Spinal cord (tissue), 10 donors: ENCODE data around the gene AKAP13. TPM values are rescaled to one million over a fixed set of nuclear protein-coding genes. Genes with fewer than 3 reads are reported as not detected.

Experiments
- DNase-seq, 6 donors: peaks; one replicate each; pipeline versions ENCODE4 v3.0.0 to v3.0.0-alpha.2; 2013 to 2015; ENCODE audit warnings: low spot score in 6 of 6, low read depth in 4 of 6
- H3K27ac ChIP-seq: one replicate; pipeline ENCODE4 v1.5.1; 2013; ENCODE audit warnings: low read depth, low read length, control low read depth
- H3K27me3 ChIP-seq: one replicate; pipeline ENCODE4 v1.6.1; 2013; ENCODE audit warnings: low read length; ENCODE audit not compliant: control insufficient read depth, insufficient read depth
- H3K36me3 ChIP-seq: one replicate; pipeline ENCODE4 v1.6.1; 2013; ENCODE audit warnings: low read length; ENCODE audit not compliant: control insufficient read depth, insufficient read depth
- H3K4me1 ChIP-seq: one replicate; pipeline ENCODE4 v1.6.1; 2013; ENCODE audit warnings: low read length; ENCODE audit not compliant: control insufficient read depth, insufficient read depth
- H3K4me3 ChIP-seq: one replicate; pipeline ENCODE4 v1.5.1; 2013; ENCODE audit warnings: low read depth, low read length, control low read depth
- H3K9me3 ChIP-seq: one replicate; pipeline ENCODE4 v1.6.1; 2013; ENCODE audit warnings: low read length; ENCODE audit not compliant: control insufficient read depth, insufficient read depth
- WGBS: methylation state at CpG from one replicate; pipeline ENCODE4 v1.1.5; 2013; ENCODE audit warnings: missing lambda C conversion rate; ENCODE audit not compliant: insufficient coverage; 5-methylcytosine and 5-hydroxymethylcytosine counted together
- polyA plus RNA-seq, 2 donors: library from polyadenylated mRNA; unstranded; fragments of 120-200 nt; gene quantifications; one replicate each; pipeline ENCODE4 v1.2.1, GENCODE V29; 2013; ENCODE audit not compliant: insufficient read length in 2 of 2
- total RNA-seq, 2 donors: library from RNA; depleted of rRNA in 1 of 2; stranded (reverse); fragments of 120-200 nt in 1 of 2; fragments of >200 nt in 1 of 2; gene quantifications; one replicate each; pipeline versions ENCODE4 v1.2.3 to v1.2.4, GENCODE V29; 2013 to 2014
- donor health status: healthy.

The AKAP13 gene
- total and polyA plus RNA-seq, 4 donors: 52.5 to 114 (median 89.2) TPM

DNA sequence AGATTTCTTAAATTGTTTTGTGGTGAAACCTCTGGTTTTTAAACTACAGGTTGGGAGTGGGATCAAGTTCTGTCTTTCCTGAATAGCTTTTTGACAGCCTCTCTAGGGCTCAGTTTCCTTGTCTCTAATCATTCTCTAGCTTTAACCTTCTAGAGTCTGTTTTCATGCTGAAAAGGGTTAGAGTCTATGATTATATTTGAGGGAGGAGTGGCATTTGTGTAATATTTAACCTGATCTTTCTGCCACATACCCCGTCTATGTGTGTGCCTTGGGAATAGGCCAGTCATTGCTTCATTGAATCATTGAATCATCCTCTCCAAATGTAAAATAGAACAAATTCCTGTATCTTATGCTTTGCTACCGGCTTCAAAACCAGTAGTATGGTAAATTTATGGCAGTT, 209.4 kb downstream of the AKAP13 start:
- no peak overlapping the region for H3K27ac ChIP-seq
- no peaks in the 10 kb centered on the region for H3K9me3 ChIP-seq
- no CpG with 5 or more reads among the region's 2 CpGs for WGBS
- H3K27me3 ChIP-seq: no peaks in the 10 kb centered on the region
- no peak overlapping the region for H3K4me3 ChIP-seq
- H3K36me3 ChIP-seq: peaks cover 2% of the 10 kb centered on the region
- no peak for DNase-seq
- no peaks in the 10 kb centered on the region for H3K4me1 ChIP-seq

DNA sequence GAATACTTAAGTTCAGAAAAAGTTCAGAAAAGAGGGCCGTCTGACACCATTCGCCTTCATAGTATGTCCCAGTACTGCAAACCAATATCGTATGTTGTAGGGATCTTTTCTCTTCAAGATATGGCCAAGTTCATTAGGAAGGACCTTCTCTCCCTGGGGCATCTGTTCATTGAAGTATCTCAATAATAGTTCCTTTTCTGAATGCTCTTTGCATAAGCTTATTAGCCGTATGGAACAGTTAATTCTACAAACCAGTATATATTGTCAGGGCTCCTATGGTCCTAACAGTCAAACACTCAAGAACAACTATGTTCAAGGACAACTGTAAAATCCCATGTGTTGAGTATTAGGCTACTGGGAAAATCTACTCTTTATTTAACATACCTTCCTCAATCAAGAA, 211.2 kb downstream of the AKAP13 start:
- no peak overlapping the region for H3K4me3 ChIP-seq
- H3K36me3 ChIP-seq: peaks cover 2% of the 10 kb centered on the region
- no CpG with 5 or more reads among the region's 4 CpGs for WGBS
- H3K9me3 ChIP-seq: no peaks in the 10 kb centered on the region
- no peaks in the 10 kb centered on the region for H3K4me1 ChIP-seq
- no peak overlapping the region for H3K27ac ChIP-seq
- no peaks in the 10 kb centered on the region for H3K27me3 ChIP-seq
- no peak for DNase-seq

DNA sequence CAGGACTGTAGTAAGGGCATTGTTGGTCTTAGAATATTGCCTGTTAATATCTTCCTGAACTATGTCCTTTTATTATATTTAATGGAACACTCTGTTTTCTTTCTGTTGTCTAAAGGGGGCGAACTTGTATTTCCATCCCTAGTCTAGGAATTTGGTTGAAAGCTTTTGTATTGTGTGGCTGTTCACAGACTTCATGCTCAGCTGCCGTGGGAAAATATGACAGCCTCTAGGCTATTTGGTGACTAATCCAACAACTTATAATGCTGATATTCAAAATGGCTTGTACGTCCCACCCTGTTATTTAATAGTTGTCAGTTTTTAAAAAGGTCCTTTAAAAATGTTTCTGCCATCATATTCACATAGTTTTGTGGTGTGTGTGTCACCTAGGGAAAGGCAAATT, 211.7 kb downstream of the AKAP13 start:
- Histone ChIP-seq H3K27me3 (no peaks in the 10 kb centered on the region), H3K27ac (no peak overlapping the region)
- WGBS: no CpG with 5 or more reads among the region's 3 CpGs

DNA sequence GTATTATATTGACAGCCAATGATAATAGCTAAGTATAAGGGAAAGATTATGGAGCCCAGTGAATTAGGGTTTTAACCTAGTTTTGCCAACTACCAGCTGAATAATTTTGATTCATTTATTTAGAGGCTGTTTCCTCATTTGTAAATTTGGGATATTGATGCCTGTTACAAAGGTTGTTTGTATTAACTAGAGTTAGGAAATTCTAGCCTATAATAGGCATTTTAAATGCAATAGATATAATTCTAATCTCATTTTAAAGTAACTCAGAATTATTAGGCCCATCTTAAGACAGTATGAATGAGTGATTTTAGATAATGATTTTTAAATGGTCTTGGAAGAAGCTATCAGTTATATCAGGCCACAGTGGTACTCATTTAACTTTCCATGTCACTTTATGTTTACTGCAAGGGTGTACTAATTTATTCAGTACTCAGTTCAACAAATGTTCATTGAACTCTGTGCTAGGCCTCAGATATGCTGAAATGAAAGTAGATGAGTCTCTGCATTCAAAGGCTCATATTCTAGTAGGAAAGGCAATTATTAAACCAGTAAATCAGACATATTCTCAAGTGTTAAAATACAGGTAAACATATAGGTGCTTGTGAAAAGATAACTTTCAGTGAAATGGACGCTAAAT, 213.5 kb downstream of the AKAP13 start:
- Histone ChIP-seq H3K27ac (no peak overlapping the region), H3K4me1 (no peaks in the 10 kb centered on the region), H3K9me3 (no peaks in the 10 kb centered on the region), H3K27me3 (no peaks in the 10 kb centered on the region), H3K4me3 (no peak overlapping the region), H3K36me3 (no peaks in the 10 kb centered on the region)
- WGBS: no CpG with 5 or more reads among the region's 1 CpG
- no peak for DNase-seq

More for the DNA sequence above, 211.7 kb downstream of the AKAP13 start:
- Histone ChIP-seq H3K36me3 (peaks cover 2% of the 10 kb centered on the region), H3K4me1 (no peaks in the 10 kb centered on the region), H3K9me3 (no peaks in the 10 kb centered on the region), H3K4me3 (no peak overlapping the region)
- peak in 2 of 6 donors; percentile 40 to 60 for DNase-seq

DNA sequence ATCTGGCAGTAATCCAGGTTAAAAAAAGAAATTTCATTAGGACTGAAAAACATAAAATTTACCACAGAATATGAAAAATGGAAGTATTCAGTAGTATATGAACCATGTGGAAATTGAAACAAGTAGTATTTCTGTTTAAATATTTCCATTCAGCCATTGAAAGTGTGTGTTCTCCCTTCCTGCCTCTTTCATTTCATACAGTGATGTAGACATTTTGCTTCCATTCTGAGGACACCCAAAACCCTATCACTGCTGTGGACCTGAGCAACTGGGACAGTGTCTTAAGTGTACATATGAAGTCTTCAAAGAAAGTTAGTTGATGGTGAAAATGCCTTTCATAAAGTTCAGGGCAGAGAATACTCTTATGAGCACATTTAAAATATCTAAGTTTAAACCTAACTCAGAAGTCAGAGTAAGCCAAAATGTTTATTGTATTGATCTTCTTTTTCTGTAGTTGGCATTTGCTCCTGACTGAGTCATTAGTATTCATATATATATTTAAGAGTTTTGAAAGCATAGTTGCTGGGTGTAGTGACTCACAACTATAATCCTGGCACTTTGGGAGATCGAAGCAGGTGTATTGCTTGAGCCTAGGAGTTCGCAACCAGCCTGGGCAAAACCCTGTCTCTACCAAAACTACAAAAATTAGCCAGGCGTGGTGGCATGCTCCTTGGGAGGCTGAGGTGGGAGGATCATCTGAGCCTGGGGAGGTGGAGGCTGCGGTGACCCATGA, 215.6 kb downstream of the AKAP13 start:
- Histone ChIP-seq H3K27ac (no peak overlapping the region), H3K36me3 (no peaks in the 10 kb centered on the region), H3K4me3 (no peak overlapping the region), H3K27me3 (no peaks in the 10 kb centered on the region), H3K4me1 (no peaks in the 10 kb centered on the region), H3K9me3 (no peaks in the 10 kb centered on the region)
- no CpG with 5 or more reads among the region's 4 CpGs for WGBS
- no peak for DNase-seq

DNA sequence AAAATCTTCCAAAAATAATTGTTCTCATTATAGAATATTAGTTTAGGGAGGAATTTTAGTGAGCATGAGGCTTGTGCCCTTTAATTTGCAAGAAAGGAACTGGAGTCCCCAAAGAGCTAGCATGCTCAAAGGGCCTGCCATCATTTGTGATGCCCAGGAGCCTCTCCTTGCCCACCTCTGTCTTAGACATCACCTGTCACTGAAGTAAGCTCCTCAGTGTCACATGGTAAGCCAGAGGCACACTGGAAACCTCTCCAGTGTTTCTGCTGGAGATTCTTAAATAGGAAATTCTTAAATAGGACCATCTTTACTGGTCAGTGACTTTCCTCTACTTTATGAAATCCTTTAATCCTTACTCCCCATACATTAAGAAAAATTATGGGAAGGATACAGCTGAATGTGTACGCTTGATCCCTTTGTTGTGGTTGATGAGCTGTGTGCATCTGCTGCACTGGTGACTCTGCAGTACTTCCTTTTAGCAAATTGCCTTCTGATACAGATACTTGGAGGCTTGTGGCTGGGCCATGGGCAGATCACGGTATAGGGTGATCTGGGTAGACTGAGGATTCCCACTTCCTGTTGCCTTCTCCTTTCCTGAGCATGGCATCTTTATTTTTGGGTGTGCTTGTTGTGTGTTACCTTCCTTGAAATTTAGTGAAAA, 216.9 kb downstream of the AKAP13 start:
- Histone ChIP-seq H3K4me3 (no peak overlapping the region), H3K27ac (no peak overlapping the region), H3K9me3 (no peaks in the 10 kb centered on the region), H3K4me1 (no peaks in the 10 kb centered on the region), H3K36me3 (no peaks in the 10 kb centered on the region), H3K27me3 (no peaks in the 10 kb centered on the region)
- no peak for DNase-seq
- WGBS: 100% methylated on average over 1 of the region's 2 CpGs

DNA sequence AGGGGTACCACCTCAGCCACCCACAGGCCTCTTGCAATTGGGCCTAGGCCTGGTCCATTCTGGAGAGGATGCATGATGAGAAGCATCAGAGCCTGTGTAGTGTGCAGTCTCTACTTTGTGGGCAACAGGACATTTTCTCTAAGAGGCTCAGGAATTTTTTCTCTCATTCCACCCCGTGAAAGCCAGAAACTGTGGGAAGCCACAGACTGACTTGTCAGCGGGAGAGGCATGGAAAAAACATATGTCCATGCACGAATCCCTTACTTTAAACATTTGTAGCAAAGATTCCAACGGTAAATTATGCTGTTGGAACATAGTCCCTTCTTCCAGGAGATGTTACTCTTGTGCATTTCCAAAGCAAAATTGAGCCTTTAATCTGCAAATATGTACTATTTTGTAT, 217.8 kb downstream of the AKAP13 start:
- DNase-seq: peak in 1 of 6 donors; percentile 46
- Histone ChIP-seq H3K4me1 (no peaks in the 10 kb centered on the region), H3K27me3 (no peaks in the 10 kb centered on the region), H3K27ac (no peak overlapping the region), H3K36me3 (no peaks in the 10 kb centered on the region), H3K4me3 (no peak overlapping the region), H3K9me3 (no peaks in the 10 kb centered on the region)
- 63% methylated on average over 3 of the region's 4 CpGs for WGBS

DNA sequence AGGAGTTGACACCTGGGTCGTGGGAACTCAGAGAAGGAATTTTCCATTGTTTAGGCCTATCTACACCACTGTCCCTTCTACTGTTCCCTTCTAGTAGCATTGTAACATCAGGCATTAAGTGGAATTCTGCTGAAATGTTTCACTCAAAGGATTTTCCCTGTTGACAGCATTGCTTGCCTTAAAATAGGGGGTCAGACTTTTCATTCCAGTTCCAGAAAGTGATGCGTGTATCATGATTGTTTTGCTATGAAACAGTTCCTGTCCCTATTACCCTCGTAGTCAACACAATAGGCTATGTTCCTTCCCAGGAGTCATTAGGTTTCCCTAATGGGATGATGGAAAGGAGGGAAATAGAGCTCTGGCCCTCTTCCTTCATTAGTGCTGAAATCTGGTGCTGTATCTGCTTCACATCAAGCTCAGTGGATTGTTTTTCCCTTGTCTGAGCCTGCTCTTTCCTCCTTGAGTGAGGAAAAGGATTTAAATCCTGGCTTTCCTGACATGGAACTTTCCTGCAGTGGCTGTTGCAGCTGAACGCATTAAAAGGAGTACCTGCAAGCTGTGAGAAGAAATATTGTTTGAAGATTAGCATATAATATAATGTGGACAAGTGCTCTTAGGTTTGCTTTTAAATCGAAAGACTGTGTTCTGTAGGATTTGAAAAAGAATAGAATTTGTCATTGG, 218.5 kb downstream of the AKAP13 start:
- Histone ChIP-seq H3K36me3 (no peaks in the 10 kb centered on the region), H3K4me1 (no peaks in the 10 kb centered on the region), H3K27ac (no peak overlapping the region), H3K4me3 (no peak overlapping the region), H3K27me3 (no peaks in the 10 kb centered on the region), H3K9me3 (no peaks in the 10 kb centered on the region)
- 69% methylated on average over 3 of the region's 5 CpGs for WGBS
- DNase-seq: peak in 1 of 6 donors; percentile 39

DNA sequence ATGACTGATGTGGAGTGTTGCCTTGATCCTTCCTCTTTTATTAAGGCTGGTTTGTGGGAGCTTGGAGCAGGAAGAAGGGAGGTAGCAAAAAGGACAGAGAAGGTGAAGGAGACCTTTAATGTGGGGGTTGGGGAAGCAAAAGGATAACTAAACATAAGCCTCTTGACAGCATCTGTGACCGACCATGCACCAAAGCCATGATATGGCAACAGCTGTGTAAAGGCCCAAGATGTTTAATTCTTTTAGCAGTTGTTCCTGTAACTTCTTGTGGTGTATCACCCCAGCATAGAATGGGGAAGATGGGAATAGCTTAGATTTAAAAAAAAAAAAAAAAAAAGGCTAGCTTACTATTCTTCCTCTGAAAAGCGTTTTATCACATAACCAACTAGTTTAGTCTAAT, 219.6 kb downstream of the AKAP13 start:
- no peaks in the 10 kb centered on the region for H3K4me1 ChIP-seq
- WGBS: 100% methylated on average over 1 of the region's 2 CpGs
- H3K27me3 ChIP-seq: no peaks in the 10 kb centered on the region
- H3K4me3 ChIP-seq: no peak overlapping the region
- no peak for DNase-seq
- no peaks in the 10 kb centered on the region for H3K36me3 ChIP-seq
- no peak overlapping the region for H3K27ac ChIP-seq
- H3K9me3 ChIP-seq: no peaks in the 10 kb centered on the region
